NCI-H345 (cell line): ENCODE measurements around the gene ARHGEF17.

Experiments
- DNase-seq: peaks from one replicate; lab custom pipeline; 2025; lab: John Stamatoyannopoulos, UW

Gene ARHGEF17

DNA sequence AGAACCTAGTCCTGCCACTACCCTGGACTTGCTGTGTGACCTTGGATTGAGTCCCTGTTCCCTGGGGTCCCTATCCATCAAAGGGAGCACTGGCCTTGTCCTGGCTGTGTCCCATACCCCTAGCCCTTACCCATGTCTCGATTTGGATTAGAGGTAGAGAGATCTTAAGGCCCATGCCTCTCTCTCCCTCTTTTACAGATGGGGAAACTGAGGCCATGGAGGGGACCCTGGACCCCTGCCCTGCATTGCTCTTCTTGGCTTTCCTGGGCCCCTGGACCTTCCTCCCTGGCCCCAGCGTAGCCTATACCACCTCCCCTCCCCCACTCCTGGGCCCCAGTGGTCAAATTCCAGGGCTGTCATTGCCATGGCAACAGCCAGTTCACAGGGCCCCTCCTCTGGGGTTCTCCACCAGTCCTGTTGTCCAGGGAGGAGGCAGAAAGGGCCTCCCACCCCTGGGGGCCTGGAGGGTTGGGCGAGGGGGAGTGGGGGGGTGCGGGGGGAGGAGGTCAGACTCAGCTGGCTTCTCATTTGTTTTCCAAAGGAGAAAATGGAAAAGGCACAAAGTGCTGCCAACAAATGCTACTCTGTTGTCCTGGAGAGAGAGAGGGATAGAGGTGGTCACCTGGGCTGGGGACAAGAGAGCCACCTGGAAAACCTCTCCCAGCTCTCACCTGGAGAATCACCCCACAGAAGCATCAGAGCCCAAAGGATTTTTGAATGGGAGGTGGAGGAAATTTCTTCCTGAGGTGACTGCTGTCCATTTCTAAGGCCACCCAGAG lies 23.3 kb downstream of the ARHGEF17 start:
- DNase-seq = no peak

DNA sequence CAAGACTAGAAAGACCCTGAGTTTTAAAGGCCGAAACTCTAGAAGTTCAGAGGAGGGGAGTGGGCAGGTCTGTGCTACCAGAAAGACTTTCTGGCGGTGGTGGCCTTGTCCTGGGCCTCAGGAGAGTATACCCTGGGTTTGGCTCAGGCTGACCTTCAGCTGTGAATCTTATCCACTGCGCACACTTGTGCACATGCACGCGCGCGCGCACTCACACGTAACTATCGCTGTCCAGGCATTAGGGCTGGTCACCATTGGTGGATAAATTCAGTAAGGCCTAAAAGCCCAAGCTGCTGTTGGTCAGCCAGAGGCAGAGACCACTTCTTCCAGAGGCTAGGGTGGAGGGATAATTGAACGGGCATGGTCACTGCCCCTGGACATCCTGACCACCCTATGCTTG lies 25.1 kb downstream of the ARHGEF17 start:
- DNase-seq = no peak

DNA sequence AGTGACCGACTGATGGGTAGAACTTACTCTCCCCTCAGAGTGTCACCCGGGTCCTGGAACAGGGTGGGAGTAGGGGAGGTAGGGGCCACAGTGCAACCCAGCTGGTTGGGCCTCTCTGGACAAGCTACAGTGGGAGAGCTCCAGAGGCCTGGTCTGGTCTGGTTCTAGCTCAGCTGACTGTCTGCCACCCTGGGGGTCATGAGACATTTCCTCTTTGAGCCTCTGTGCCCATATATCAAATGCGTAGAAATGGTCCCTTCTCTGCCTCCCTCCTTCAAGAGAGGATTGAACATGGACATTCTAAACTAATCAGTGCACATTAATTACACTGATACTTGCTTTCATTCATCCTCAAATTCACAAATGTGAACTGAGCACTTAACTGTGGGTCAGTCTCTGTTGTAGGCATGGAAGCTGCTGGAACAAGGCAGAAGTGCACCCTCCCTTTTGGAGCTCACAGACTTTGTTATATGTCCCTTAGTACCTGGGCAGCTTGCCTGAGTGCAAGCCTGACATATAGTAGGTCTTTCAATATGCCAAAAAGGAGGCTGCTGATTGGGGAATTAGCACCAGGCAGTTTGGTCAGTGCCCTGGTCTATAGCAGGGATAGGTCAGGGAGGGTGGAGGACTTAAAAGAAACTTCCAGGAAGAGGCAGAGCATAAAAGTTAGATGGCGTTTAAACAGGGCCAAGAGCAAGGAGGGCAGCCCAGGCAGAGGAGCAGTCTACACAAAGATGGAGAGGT lies 25.7 kb downstream of the ARHGEF17 start:
- DNase-seq = no peak

DNA sequence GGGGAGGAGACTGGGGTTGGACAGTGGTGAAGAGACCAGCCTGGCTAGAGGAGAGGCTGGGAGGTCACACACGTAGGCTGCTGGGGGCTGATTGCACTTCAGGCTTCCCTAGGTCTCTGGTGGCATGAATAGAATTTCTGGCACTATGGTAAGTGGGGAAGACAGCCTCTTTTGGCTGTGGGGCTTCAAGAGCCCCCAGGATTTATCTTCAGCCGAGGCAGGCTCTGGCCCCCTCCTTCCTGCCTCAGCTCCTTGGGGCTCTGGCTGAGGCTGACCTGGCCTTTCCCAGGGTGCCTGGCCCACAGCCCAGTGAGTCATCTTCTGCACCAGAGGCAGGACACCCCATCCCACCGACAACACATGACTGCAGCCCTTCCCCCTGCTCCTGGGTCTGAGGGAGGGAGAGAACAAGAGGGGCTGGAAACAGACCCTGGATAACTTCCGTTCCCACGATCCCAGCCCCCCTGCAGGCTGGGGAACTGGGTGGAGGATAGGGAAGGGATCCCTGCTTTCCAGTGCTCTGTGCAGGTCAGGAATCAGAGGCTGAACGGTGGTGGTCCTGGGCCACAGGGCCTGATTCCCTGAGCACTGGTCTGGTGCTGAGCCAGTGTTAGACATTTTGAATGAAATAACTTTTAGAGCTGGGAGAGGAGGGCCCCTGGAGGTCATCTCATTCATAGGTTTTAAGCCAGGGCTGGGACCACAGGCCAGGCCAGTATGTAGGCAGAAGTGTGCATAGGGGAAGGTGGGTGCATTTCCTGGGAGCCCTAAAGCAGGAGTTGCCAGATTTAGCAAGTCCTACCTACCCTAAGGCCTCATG lies 26.5 kb downstream of the ARHGEF17 start:
- DNase-seq = no peak

DNA sequence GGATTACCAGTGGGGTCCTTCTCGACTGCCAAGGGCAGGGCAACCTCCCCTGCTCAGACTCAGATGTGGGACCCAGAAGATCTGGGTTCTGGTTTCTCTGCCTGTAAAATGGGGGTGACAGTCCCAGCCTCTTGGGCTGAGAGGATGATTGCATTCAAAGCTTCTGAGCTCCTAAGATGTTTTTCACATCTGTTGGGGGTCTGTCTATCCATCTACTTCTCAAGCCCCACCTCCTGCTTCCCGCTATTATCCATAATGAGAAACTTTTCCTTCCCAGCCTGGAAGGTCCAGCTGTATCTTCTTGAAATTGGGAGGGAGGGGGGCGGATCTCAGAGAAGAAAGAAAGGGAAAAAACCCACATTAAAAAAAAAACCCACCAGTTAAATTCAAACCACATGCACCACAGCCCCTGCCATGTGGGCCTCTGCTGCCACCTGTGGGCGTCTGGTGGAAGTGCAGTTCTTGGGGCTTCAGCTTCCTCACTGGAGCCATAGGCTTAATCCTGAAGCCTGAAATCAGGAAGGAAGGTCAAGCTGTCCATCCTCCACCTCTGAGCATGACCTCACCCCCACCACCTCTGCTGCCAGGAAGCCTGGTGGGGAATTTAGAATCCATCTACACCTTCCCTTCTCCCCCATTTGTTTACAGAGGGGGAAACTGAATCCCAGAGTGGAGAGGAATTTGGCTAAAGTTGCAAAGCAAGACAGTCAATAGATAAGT lies 27.3 kb downstream of the ARHGEF17 start:
- peak; percentile 74 for DNase-seq

DNA sequence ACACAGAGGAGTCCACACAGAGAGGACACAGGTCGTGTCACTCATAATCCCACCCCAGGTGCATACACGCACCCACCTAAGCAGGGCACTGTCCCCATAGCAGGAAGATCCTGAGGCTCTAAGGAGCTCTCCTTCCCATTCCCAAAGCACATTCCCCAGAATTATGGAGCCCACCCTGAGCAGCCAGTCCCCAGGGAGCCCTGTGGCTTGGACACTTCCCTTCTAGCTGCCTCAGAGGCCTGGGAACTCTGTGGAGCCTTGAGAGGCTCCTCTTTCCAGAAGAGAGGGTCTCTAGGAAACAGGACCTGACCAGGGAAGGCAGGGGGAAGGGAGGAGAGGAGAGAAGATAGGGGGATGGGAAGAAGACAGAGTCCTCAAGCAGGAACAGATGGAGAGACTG lies 29.8 kb downstream of the ARHGEF17 start:
- no peak for DNase-seq

DNA sequence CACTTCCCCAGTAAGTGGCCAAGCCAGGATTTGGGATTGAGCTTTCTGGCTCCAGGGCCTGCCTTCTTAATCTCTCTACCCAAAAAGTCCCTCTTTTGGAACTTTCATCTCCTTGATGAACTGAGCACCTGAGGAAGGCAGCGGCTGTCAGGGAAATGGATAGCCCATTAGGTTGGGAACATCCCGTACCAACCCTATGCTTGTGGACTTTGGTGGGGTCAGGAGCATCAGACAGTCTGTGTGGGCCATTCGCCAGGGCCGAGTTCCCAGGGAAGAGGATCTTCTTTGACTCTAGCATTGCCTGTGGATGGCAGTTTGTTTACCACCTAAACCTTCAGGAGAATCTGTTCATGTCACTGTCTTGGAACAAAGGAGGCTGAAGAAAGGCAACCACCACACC lies 30.2 kb downstream of the ARHGEF17 start:
- DNase-seq = no peak

DNA sequence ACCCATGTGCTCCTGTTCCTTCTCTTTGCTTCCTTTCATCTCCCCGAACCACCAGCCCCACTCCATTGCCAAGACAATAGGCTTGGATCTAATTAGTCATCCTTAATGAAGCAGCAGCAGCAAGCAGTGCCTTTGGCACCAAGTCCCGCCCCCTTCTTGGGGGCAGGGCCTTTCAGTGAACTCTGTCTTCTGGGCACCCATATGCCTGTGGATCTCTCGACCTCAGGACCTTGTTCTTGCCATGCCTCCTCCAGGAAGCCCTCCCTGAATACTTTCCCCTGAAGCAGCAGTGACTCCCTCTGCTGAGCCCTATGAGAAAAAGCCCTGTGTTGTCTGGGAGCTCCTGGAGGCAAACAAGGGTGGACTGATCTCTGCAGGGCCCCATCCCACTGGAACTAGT lies 32.1 kb downstream of the ARHGEF17 start:
- DNase-seq = no peak

DNA sequence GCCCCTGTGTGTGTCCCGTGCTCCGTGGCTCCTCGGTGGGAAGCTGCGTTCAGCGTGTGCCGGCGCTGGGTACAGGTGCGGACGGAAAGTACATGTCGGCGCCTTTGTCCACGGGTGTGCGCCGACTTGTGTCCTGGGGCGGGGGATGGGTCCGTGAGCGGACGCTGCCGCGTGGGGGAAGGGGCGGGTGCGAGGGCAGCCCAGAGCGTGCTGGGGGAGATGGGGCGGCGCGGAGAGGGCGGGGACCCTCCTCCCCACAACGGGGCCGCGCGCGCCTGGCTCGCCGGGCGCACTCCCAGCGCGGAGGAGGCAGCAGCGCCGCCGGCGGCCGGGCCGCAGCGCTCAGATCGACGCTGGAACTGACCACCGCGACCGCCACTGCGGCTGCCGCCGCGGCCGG lies 34.6 kb downstream of the ARHGEF17 start:
- DNase-seq = peak; percentile 25

DNA sequence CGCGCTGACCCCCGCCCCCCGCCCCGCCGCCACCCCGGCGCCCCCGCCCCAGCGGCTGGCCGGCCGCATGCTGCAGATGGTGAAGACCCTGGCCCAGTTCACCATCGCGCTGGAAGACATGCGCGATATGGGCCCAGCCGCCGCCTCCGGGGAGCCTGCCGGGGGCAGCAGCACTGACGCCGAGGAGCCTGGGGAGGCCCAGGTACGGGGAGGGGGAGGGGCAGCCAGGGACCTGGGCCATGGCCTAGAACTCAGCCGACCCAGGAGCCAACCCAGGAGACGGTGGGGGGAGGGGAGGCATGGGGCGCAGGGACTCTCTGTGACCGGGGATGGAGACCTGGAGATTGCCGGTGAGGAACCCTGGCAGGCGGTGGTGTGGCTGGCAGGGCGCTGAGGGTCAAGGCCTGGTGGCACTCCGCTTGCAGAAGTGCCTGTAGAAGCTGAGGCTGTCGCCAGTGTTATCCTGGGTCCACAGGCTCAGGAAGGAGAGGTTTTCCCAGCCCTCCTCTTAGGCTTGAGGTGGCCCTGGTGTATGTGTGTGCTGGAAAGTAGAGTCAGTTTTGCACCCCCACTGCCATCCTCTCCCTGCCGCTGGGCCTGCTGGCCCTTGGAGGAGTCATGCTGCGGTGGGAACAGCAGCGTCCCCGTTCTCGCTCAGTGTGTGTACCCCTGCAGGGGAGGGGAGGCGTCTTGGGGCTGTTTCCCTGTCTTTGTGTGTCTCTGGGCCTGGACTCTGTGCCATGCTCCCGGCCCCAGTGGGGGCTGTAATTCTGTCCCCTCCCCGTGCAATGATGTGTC lies 35.2 kb downstream of the ARHGEF17 start:
- no peak for DNase-seq

DNA sequence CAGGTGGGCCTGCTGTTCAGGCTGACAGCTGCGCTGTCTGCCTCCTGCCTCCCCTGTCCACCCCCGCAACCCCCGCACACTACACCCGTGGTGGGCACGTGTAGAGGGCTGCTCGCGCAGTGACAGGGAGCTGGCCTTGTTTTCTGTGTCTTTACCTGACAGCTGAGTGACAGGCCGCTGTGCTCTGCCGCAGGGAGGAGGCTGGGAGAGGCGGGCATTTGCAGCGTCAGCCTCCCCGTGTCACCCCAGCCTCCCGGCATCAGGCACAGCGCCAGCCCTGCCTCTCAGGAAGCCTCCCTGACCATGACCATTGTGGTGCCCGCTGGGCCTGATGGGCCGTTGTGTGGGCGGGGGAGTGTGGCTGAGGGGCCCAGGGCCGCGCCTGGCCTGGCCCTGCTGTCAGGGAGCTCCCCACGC lies 36.1 kb downstream of the ARHGEF17 start:
- DNase-seq = no peak

DNA sequence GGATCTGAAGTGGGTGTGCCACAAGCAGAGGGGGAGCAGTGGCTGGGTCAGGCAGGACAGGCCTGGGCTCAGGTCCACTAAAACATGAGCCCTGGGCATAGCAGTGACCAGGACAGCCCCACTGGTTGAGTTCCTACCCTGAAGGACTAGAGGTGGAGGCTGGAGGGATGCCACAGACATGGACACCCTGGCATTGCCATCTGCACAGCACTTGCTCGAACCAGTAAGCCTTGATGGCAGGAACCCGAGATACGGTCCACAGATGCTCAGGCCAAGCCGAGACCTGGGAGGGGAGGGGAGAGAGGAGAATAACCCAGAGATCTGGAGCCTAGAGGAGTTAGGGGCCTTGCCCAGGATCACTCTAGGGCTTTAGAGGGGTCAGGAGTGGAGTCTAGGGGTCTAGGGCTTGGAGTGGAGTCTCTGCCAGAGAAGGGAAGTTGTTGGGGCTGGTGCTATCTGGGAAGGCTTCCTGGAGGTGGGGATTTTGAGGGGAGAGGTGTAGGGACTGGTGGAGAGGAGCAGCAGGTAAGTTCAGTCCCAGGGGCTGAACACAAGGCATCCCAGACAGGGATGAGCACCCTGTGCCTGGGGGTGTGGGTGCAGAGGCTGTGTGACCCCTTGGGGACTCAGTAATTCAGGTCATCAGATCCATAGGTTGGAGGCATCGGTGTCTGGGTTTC lies 37.5 kb downstream of the ARHGEF17 start:
- DNase-seq = no peak

DNA sequence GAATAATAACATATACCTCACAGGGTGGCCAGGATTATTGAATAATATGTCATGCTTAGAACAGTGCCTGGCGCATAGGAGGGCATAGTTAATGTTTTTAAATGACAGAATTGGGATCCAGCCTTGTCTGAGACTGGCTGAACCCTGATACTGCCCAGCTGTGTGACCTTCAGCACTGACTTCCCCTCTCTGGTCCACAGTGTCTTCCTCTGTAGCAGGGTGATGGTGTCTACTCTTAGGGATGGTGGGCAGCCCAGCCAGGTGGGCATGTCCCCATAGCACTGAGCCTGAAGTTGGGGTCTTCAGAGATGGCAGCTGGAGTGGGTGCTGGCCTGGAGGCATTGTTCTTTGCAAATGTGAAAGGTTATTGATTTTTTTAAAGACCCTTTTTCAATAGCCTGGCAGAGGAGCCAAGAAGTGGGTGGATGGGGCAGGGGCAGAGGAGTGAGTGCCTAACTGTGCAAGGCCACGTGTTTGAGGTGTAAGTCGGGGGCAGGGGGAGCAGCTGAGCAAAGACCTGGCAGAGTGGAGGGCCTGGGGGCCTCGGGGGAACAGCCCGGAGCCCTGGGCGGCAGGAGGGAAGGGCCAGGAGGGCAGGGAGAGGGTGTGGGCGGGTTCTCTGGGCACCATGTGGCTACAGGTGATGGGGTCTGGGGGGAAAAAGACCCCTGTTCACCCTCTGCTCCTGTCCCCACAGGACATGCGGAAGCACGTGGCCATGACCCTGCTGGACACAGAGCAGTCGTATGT lies 38.3 kb downstream of the ARHGEF17 start:
- no peak for DNase-seq

DNA sequence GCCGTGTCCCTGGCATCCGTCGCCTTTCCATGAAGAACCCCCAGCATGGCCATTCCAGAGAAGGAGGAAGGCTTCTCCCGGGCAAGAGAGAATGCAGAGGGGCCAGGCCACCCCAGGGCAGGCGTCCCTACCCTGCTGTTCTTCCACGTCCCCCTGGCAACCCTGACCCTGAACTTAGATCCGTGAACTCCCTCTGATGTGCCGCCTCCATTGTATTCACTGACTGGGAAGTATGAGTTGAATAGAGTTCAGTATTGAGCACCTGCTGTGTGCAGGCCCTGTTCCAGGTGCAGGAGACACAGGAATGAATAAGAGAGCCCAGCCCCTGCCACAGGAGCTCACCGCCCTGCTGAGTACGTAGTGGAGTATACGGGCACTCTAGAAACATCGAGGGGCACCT lies 39.0 kb downstream of the ARHGEF17 start:
- peak; percentile 71 for DNase-seq

DNA sequence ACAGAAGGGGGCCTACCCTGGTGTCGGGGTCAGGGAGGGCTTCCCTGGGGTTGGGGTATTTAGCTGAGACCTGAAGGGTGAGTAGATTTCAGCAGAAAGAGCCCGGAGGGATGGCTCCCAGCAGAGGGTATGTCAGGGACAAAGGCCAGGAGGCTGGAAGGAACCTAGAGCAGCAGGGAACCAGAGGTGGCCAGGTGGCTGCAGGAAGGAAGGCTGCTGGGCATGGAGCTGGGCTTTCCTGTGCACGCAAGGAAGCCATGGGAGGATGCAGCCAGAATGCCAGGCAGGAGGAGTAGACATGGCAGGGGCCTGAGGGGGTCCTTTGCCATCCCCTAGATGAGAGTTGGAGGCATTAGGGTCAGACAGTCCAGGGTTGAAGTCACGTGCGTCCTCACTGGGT lies 40.8 kb downstream of the ARHGEF17 start:
- DNase-seq = no peak

DNA sequence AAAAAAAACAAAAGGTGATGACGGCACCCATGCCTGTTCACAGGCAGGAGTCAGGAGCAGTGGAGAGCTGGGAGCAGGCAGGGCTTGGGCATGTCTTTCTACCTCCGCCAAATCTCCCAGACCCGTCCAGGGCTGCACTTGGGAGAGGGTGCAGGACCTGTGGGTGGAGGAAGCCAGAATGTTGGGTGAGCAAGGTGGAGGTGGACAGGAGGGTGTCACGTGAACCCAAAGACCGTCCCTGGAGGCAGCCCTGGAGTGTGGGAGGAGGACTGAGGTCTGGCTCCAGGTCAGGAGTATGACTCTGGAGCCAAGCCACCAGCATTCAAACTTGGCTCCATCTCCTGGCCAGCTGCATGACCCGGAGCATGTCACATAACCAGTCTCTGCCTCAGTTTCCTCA lies 41.6 kb downstream of the ARHGEF17 start:
- no peak for DNase-seq

DNA sequence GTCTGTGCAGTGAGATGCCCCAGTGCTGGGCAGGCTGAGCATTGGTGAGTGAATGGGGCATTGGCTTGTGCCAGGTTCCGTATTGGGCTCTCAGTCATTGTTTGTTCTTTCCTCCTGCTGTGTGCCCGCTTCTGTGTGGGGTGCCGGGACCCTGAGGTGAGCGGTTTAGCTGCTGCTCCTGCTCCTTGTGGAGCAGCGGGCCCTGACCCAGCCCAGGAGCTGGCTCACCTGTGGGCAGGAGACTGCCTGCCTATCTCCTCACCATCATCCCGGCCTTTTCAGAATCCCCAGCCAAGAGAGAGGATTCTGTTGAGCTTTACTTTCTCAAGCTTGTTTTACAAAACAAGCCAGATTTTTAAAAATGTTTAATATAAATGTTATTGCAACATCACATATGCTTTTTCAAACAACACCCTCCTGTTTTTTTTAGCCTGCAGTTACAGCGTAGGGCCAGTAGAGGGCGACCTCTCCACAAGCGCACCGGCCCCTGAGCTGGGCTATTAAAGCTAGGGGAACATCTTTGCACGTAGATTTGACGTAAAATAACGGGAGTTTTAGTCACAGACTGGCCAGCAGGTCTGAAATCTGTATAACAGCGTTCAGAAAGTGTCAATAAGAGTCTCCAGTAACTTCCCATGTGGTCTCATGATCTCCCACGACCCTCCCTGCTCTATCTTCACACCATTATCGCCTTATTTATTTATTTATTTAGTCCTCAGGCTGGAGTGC lies 43.0 kb downstream of the ARHGEF17 start:
- DNase-seq = peak; percentile 54

DNA sequence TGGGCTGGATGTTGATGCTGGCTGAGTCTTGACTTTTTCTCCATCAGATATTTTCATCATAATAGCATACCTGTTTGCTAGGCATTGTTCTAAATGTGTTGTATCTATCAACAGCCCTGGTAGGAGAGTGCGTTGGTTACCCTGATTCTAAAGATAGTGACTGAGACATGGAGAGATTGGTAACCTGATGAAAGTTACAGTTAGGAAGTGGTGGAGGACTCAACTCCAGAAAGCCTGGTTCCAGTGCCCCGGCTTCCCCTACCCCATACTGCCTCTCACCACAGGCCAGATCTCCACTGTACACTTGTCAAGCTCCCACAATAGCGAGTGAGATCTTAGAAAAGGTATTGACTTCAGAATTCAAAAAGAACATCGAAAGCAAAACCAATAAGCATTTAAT lies 45.3 kb downstream of the ARHGEF17 start:
- DNase-seq = no peak

DNA sequence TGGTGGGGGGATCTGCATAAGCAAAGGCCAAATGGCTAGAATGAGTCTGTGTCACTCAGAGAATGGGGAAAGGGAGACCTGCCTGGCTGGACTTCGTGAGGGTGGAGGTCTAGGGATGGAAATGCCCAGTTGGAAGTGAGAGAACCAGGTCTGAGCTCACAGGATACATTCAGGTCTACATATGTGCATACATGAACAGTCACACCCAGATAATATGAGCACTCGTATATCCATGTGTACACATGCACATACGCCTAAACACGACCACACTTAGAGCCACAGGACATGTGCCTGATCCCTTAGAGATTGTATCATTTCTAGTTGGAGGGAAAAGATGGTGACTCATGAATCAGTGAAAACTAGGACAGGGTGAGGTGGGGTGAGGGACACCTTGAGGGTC lies 47.0 kb downstream of the ARHGEF17 start:
- no peak for DNase-seq
